ENCODE measurements around the gene DAPK2.
A peak's percentile ranks its signal among the peaks of the same experiment; 100 is the strongest.

Gene DAPK2

DNA sequence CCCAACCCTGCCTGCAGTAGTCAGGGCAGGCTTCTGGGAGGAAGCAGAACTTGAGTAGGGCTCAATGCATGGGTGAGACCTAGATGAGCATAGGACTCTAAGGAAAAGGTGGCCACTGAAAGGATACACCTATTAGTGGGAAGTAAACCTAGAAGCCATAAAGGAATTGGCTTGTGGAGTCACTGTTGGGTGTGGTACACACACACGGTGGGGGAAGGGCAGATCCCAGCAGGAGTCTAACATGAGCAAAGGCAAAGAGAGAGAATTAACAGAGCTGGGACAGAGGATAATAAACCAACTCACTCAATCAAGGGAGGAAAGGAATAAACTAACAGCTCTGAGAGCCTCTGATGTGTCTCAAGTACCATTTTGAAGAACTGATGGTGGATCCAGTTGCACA lies 23.1 kb downstream of the DAPK2 start:
- DNase-seq (ENCODE audit: low spot score) = no peak

DNA sequence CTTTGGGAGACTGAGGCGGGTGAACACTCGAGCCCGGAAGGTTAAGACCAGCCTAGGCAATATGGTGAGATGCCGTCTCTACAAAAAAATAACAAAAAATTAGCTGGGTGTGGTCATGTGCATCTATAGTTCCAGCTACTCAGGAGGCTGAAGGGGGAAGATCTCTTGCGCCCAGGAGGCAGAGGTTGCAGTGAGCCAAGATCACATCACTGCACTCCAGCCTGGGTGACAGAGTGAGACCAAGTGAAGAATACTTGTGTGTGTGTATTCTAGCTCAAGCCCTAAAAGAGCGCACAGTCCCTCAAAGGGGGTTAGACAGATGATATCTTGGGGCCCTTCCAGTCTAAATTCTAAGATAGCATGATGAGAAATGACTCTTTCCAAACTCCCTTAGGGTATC lies 23.7 kb downstream of the DAPK2 start:
- no peak for DNase-seq (ENCODE audit: low spot score)

DNA sequence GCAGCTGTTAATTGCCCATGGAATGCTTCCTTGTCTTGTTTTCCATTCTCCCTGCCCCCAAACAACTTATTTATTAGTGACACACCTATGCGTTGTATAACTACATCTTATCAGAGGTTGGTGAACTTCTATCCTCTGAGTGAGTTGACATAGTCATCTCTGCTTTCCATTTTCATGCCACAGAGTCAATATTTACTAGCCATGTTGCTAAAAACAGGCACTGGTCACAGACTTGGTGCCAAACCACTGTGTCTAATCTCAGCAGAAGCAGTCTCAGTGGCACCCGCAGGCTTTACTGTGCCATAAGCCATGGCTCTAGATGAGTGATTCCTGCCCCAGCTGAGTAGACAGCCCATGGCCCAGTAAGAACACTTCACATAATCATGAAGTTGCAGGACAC lies 26.5 kb downstream of the DAPK2 start:
- DNase-seq (ENCODE audit: low spot score) = peak; percentile 44

DNA sequence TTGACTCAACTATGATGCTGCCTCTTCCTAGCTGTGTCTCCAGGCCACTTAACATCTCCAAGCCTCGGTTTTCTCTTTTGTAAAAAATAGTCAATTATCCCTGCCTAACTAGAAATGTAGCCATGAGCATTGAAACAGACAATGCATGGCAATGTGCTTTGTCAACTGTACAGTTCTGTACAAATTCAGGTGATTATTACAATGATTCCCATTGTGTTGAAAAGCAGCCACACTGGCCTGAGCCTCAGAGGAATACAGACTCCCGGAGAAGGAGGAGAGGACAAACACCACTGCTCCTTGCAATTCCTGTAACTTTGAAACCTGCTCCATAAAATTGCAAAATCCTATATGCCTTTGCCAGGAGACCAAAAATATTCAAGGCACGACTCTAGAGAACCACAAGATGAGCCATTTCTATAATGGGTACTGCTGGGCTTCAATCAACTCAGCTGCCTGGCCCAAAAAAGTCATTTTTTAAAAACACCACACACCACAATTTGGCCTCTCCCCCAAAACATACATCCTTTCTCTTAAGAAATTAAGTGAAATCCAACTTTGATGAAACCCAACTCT lies 28.6 kb downstream of the DAPK2 start:
- DNase-seq (ENCODE audit: low spot score) = peak; percentile 33

DNA sequence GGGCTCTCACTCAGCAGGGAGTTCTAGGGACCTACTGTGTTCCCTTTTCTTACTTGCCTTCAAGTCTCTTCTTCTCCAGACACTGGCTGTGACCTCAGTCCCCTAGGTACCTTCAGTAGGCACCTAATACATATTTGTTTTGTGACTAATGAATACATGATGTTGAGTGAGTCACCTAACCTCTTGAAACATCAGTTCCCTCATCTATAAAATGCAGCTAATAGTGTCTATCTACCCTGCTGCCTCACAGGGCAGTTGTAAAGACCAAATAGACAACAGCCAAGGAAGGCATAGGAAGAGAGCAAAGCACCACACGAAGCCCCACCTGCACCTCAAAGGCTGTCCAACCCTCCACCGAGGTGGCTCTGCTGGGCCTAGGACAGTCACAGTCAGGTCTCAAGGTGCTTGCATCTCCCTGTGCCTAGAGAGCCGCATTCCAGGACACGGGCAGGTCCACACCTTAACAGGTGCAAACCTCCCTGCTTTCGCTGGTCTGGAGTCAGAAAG lies 29.1 kb downstream of the DAPK2 start:
- DNase-seq (ENCODE audit: low spot score) = peak; percentile 48

DNA sequence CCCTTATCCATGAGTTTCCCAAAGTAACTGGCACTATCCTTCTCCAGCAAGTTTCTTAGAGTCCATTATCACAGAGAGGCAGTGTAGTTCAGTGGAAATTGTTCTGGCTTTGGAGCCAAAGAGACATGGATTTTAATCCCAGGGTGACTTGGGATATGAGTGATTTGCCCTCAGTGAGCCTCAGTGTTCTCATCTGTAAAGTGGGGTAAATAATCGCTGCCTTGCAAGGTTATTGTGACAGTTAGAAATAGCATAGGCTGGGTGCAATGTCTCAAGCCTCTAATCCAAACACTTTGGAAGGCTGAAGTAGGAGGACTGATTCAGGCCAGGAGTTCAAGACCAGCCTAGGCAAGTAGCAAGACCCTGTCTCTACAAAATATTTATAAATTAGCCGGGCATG lies 30.0 kb downstream of the DAPK2 start:
- DNase-seq (ENCODE audit: low spot score) = no peak

DNA sequence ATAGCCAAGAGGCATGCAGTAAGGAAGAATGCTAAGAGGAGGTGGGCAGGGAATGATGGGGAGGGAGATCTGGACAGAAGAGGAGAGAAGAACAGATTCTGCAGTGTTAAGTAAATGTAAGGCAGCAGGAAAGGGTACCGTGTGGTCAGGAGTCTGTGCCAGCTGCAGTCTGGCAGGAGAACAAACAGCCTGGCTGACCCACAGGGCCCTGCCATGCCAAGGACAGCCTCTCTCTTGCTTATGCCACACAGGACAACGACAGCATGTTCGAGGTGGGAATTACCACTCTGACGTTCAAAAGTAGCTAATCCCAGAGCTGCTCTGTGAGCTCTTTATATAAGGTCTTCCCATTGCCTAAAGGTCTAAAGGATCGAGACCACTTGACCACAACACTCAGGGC lies 31.3 kb downstream of the DAPK2 start:
- no peak for DNase-seq (ENCODE audit: low spot score)

DNA sequence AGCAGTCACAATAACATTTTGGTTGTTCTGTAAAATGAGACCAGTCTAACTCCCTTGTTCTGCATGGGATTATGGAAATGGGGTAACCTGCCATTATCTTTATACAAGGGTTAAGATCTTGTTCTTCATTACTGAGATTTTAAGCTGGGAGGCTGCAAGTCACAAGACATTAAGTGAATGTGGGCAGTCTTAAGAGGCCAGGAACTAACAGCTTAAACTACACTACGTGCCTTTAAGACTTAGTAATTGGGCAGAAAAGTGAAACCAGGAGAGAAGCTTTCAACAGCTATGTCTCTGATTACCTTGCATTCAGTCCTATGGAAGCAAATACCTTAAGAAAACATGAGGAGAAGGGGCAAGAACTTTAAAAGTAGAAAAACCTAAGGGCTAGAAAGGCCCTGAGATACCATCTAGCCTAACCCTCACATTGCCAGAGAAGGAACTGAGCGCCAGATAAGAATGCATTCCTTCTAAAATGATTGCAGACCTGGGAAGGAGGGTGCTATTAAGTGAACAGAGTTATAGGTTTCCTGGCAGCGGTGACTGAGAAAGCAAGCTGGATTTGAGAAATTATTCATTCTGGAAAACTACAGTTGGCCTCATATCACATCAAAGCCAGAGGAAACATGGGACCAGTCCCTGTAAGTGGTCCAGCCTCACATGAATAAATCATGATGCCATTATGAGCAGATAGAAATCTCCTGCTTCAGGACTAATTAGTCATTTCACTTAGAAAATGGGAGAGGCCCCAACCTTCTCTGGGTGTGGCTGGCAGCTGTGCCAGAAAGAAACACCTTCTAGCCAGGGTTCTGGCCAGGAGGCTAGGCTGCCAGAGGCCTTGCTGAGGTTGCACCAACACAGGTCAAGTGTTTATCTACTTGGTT lies 32.9 kb downstream of the DAPK2 start:
- no peak for DNase-seq (ENCODE audit: low spot score)

DNA sequence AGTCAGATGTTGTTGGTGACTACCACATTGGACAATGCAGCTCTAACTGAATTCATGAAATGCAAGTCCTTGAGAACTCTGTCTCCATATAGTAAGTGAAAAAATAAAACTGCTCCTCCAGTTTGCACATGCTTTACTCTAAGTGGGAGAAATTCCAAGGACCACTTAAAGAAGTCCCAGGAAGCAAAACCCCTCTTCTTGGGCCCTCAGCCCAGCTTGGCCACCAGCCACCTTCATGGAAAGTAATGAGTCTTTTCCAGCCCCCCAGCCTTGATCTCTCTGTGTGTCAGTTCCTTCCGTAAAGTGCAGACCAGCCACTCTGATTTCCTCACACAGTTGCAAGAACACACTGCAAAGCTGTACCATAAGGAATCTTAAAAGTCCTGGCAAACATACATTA lies 34.5 kb downstream of the DAPK2 start:
- DNase-seq (ENCODE audit: low spot score) = no peak

DNA sequence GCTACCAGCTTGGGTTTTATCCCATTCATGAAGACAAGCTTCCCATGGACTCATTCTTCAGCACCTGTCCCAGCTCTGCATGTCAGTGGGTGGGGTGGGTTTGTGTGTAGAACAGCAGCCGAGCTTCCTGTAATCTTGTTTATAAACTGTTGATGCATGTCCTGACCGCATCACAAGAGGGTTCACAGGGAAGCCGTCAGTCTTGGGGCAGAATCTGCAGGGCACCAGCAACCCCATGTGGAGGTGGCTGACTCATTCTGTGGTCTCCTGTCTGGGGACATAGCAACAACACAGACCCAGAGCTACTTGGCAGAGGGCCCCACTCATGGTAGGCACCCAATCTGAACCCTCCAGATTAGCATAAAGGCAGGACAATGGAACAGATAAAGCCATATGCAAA lies 35.6 kb downstream of the DAPK2 start:
- DNase-seq (ENCODE audit: low spot score) = peak; percentile 84

DNA sequence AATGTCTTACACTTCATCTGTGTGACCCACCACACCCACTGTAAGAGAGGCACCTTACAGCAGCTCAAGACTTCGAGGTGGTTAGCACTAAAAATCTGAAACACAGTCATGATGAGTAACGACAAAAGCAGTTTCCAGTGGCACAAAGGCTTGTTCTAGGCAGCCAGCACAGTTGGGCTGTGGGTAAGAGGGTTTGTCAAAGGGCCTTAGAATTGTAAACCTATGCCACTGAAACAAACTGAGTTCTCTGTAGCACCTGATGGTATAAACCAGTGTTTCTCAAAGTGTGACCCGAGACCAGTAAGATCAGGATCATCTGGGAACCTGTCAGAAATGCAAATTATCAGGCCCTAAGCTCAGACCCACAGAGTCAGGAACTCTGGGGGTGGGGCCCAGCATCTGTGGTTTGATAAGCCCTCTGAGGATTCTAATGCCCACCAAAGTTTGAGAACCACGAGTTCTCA lies 36.5 kb downstream of the DAPK2 start:
- no peak for DNase-seq (ENCODE audit: low spot score)

DNA sequence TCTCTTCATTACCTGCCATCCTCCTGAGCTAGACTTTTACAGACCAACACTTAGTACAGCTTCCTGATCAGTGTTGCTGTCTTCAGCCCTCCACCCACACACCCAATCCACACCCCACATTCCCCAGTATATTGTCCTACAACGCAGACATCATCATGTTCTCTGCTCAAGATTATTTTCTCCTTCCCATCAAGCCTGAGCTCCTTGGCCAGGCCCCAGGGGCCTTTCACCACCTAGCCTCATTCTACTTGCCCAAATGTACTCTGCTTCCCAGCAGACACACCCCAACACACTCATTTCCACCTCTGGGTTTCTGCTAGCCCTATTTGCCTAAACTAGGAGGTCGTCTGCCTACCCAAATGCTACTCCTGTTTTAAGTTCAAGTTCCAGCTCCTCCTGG lies 37.0 kb downstream of the DAPK2 start:
- DNase-seq (ENCODE audit: low spot score) = no peak

DNA sequence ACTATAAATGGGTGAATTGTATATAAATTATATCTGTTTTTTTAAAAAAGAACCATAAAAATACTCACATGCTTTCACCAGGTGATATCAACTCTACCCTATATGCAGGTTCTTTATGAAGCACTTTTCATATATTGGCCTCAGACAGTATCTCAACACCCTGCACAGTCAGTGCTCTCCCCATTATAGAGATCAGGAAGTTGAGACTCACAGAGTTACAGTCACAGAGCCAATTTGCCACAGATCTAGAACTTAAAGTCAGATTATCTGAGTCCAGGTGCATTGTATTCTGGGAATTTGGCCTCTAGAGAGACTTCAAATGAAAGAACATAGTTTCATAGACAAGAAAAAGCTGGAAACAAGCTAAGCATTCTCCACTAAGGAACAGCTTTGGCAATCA lies 38.1 kb downstream of the DAPK2 start:
- DNase-seq (ENCODE audit: low spot score) = no peak

DNA sequence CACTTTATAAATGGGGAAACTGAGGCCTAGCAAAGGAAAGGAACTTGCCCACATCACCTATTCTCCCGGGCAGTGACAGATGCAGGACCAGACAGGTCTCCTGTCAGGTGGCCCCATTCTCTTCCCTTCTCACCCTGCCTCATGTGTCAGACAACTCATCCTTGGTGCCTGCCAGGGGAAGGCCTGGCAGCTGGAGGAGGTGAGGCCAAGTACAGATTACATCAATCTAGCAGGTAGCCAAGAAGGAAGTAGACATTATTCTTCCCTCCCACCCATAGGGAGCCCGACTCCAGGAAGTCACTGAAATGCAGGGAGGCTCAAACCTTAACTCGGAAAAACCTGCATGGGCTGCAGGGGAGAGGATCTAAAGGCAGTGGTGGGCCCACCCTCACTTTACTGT lies 39.6 kb downstream of the DAPK2 start:
- DNase-seq (ENCODE audit: low spot score) = no peak

DNA sequence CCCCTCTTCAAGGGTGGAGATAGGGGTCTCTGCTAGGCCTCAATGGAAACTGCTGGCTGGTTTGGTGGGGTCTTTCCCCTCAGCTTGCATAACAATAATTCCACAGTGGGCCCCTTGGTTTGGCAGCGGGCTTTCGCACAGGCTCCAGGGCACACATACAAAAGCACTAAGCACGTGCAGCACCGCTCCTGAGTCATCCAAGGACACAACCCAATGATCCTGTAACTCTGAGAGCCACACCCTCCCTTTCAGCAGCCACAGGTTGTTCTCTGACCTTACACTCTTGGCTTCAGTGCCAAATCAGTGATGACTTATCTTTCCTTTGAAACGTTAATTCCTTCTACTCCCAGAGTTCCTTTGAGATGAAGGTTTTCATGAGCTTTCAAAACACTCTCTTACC lies 41.7 kb downstream of the DAPK2 start:
- no peak for DNase-seq (ENCODE audit: low spot score)

DNA sequence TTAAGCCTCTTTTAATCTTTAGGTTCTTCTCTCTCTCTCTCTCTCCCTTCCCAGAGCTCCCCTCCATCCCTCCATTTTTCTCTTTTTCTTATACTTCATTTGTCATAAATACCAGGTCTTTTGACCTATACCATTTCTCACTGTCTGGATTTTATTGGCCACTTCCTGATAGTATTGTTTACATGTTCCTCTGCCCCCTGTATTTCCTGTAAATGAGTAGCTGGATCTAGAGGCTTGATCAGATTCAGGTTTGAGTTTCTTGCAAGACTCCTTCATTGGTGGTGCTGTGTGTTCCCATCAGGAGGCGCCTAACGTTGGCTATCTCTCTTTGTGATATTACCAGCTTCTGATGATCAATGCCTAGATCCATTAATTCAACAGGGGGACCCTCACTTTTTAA lies 42.2 kb downstream of the DAPK2 start:
- no peak for DNase-seq (ENCODE audit: low spot score)

DNA sequence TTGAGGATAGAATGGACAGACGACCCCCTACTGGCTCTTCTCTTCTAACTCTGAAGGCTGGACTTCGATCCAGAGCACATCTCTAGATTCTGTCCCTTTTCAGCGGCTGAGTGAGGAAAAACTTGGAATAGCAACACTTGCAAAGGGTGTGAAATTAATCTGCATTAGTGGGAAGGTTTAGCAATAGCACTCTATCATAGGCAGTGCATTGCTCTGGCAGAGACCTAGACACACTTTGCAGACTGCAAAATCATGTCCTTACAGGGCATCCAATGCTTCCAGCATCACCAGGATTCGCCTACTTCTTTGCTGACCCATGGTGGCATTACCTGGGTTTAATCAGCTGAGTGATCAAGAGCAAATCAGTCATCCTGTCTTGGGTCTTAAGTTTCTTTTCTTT lies 43.1 kb downstream of the DAPK2 start:
- DNase-seq (ENCODE audit: low spot score) = no peak

DNA sequence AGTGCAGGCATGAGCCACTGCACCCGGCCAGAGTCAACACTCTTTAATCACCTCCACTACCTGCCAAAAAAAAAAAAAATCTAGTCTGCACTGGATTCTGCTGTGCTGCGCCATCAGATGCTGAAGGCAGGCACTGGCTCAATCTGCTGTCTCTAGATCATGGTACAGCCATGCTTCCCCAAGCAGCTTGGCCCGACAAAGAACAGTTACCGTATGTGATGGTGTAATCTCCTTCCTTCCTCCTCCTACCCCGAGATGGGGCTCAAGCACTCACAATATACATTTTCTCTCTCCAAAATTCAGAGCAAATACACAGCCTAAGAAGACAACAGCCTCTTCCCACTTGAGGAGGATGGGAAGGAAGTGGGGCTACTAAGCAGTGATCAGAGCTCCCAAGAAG lies 45.1 kb downstream of the DAPK2 start:
- no peak for DNase-seq (ENCODE audit: low spot score)

DNA sequence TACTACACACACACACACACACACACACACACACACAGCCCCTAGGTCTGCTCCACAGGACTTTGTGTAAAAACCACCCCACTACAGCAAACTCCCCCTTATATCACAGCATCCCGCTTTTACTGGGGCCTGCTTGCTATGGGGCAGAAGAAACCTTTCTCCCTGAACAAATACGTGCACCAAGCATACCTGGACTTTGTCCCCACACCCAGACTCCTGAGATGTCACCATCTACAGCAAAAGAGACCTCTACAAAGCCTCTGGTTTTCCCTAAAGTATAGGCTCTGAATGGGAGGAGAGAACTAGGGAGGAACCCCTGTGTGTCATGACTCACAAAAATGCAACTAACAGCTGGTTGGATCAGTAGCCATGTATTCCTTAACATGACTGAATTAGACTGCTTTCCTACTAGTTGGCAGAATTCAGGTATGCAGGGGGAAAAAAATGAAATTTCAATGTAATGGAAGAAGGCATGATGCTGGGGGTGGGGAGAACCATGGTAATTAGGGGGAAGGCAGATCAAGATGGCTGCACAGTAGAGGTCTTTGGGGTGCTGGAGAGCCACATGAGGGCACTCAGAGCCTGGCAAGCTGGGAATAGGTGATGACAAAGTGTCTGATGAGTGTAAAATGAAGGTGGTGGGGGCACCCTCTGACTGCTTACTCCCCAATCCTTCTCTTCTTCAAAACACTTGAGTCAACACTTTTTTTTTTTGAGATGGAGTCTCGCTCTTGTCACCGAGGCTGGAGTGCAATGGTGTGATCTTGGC lies 45.9 kb downstream of the DAPK2 start:
- DNase-seq (ENCODE audit: low spot score) = peak; percentile 44

DNA sequence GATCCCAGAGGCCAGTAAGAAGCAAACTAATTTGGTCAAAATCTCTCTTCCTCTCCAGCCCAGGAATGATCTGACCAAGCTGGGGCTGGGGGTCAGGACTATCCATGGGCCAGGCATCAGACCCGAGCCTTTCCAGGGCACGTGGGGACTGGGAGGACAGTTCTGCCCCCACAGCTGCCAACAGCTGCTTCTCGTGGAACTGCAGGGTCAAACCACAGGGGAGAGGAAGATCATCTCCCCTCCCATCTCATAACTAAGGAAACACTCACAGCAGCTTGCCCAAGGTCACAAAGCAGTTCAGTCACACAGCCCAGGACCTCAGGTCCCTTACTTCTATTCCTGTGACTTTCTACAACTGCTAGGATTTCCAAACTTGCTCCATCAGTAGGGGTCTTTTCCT lies 47.1 kb downstream of the DAPK2 start:
- peak; percentile 37 for DNase-seq (ENCODE audit: low spot score)

DNA sequence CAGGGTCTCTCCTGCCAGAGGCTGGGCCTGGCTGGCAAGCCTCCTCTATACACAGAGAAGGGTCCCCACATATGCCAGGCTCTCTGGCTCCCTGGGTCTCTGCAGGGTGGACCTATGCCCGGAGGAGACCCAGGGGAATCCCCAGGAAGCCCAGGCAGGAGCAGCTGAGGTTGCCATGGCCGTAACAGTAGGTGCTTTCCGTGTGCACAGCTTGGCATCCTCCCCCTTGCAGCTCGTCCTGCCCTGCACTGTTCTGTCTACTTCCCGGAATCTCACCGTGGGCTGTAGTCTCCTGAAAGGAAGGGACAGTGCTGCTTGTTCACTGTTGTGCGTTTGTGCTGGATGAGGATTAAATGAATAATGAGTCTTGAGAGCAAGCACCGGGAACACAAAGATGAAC lies 47.8 kb downstream of the DAPK2 start:
- DNase-seq (ENCODE audit: low spot score) = no peak

DNA sequence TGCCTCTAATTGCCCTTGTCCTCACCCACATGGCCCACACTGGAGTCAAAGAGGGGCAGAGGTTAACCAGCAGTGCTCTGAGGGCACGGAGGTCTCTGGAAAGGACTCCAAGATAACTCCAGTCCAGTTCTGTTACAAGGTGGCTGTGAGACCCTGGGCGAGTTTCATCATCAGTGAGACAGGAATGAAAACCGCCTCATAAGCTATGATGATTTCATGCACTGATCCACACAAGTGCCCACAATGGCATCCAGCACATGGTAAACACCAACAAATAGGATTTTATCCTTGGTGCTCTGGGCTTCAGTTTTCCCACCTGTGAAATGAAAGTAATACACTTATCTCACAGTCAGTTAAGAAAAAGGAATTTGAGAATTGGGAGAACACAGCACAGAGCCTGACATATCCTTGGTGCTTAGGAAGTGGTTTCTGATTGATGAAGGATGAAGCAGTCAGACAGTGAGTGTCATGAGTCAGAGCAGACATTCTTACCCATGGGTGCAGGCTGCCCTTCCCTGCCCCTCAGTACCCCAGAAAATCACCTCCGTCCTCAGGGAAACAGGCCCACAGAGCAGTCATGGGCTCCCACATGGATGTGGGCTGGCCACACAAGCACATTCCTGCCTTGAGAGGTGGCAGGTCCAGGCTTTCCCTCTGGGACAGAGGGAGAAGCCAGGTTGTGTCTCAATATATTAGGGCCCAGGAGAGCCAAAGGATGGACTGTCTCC lies 48.4 kb downstream of the DAPK2 start:
- no peak for DNase-seq (ENCODE audit: low spot score)

Measured in AG08395 (cell line).